A549 (cell line): ENCODE data around the gene IGF1R. TPM values are rescaled to one million over a fixed set of nuclear protein-coding genes. Genes with fewer than 3 reads are reported as not detected.
A peak's percentile ranks its signal among the peaks of the same experiment; 100 is the strongest.

Experiments
- ATAC-seq, 2 experiments: fragments of 200-7000 bp in 1 of 2; fragments of >200 bp in 1 of 2; cut with Nextera tagmentation in 1 of 2; cut with Tn5 transposase in 1 of 2; 3 replicates each; pipeline versions ENCODE4 v1.8.0 to v1.9.1; 2018 to 2020; ENCODE audit warnings: mild to moderate bottlenecking in 1 of 2, moderate library complexity in 1 of 2
- CTCF ChIA-PET: fragments of 300-600 bp; sonication (Branson Sonifier 250); formaldehyde crosslinking; extraction: SDS; loops from one replicate; lab custom pipeline; 2021; ENCODE audit warnings: antibody characterized with exemption, inconsistent platforms; lab: Yijun Ruan, JAX
- POLR2A ChIA-PET: fragments of 350-600 bp; formaldehyde crosslinking; extraction: SDS; loops from one replicate; lab custom pipeline; 2021; ENCODE audit warnings: antibody characterized with exemption, inconsistent platforms; lab: Yijun Ruan, JAX
- DNase-seq, 2 experiments: peaks; one replicate each; pipeline versions ENCODE4 v3.0.0 to v3.0.0-alpha.2; 2011 to 2016; ENCODE audit warnings: low read depth in 1 of 2, low spot score in 1 of 2
- FAIRE-seq: peaks from 2 replicates; lab custom pipeline; 2011; peaks lifted over from hg19 to GRCh38; lab: Jason Lieb, UNC
- H3K27ac ChIP-seq, 2 experiments: fragments of >200 bp; sonication (Bioruptor Twin); formaldehyde crosslinking; 3 replicates each; pipeline ENCODE4 v1.5.1; 2016 to 2017
- H3K4me1 ChIP-seq: fragments of >200 bp; sonication (Bioruptor Twin); formaldehyde crosslinking; 3 replicates; pipeline ENCODE4 v1.6.1; 2016
- H3K4me2 ChIP-seq: fragments of >200 bp; sonication (Bioruptor Twin); formaldehyde crosslinking; 3 replicates; pipeline ENCODE4 v1.6.1; 2016
- H3K4me3 ChIP-seq: fragments of >200 bp; sonication (Bioruptor Twin); formaldehyde crosslinking; 3 replicates; pipeline ENCODE4 v1.5.1; 2016
- H3K9me3 ChIP-seq: fragments of >200 bp; sonication (Bioruptor Twin); formaldehyde crosslinking; 3 replicates; pipeline ENCODE4 v1.6.1; 2016
- ATOH8 ChIP-seq: fragments of 250-450 bp; sonication (Bioruptor Pico); IDR thresholded peaks from 2 replicates; pipeline ENCODE4 v1.5.0; 2020; ENCODE audit warnings: low read depth, mild to moderate bottlenecking, moderate library complexity
- BCL3 ChIP-seq: fragments of >200 bp; sonication (Bioruptor Twin); formaldehyde crosslinking; IDR thresholded peaks from 3 replicates; pipeline ENCODE4 v1.6.1; 2016
- BHLHE40 ChIP-seq: IDR thresholded peaks from 2 replicates; pipeline ENCODE4 v1.6.1; 2012; ENCODE audit warnings: low read depth, low read length, inconsistent platforms
- CBX8 ChIP-seq: fragments of 200-600 bp; sonication (generic); IDR thresholded peaks from 2 replicates; pipeline ENCODE4 v1.6.1; 2016
- CEBPB ChIP-seq, 2 experiments: fragments of >200 bp in 1 of 2; sonication (Bioruptor Twin) in 1 of 2; formaldehyde crosslinking in 1 of 2; IDR thresholded peaks; 2 replicates each; pipeline ENCODE4 v1.6.1; 2012 to 2016
- CHD2 ChIP-seq: fragments of 150-350 bp; IDR thresholded peaks from 2 replicates; pipeline ENCODE4 v1.6.1; 2014; ENCODE audit warnings: low read length; ENCODE audit not compliant: partially characterized antibody
- CHD4 ChIP-seq: fragments of 200-600 bp; sonication (generic); IDR thresholded peaks from 2 replicates; pipeline ENCODE4 v1.6.1; 2016; ENCODE audit warnings: antibody characterized with exemption, mild to moderate bottlenecking, borderline replicate concordance
- EP300 ChIP-seq, 2 experiments: fragments of >200 bp; sonication (Bioruptor Twin); formaldehyde crosslinking; IDR thresholded peaks; 2 replicates in 1 of 2; 3 replicates in 1 of 2; pipeline ENCODE4 v1.6.1; 2016 to 2017
- ESRRA ChIP-seq: fragments of 150-350 bp; IDR thresholded peaks from 2 replicates; pipeline ENCODE4 v1.6.1; 2014; ENCODE audit warnings: mild to moderate bottlenecking, low read length, borderline replicate concordance
- FOSB ChIP-seq: fragments of 250-450 bp; sonication (Bioruptor Pico); IDR thresholded peaks from 2 replicates; pipeline ENCODE4 v1.5.0; 2020; ENCODE audit warnings: mild to moderate bottlenecking, moderate library complexity
- FOSL2 ChIP-seq, 2 experiments: fragments of 450-650 bp in 1 of 2; fragments of >200 bp in 1 of 2; sonication (Bioruptor Twin) in 1 of 2; formaldehyde crosslinking; IDR thresholded peaks; 2 replicates each; pipeline versions ENCODE4 v1.5.0 to v1.6.1; 2016 to 2020; ENCODE audit warnings: mild to moderate bottlenecking in 1 of 2, moderate library complexity in 1 of 2
- GATA3 ChIP-seq: IDR thresholded peaks from 2 replicates; pipeline ENCODE4 v1.6.1; 2012; ENCODE audit warnings: borderline replicate concordance
- HMGXB4 ChIP-seq: fragments of 250-450 bp; sonication (Bioruptor Pico); IDR thresholded peaks from 2 replicates; pipeline ENCODE4 v1.5.0; 2021; ENCODE audit warnings: mild to moderate bottlenecking, moderate library complexity, borderline replicate concordance
- HOXA7 ChIP-seq: fragments of 250-450 bp; sonication (Bioruptor Pico); IDR thresholded peaks from 2 replicates; pipeline ENCODE4 v1.5.0; 2020; ENCODE audit warnings: mild to moderate bottlenecking, moderate library complexity
- HOXB13 ChIP-seq: fragments of 250-450 bp; sonication (Bioruptor Pico); IDR thresholded peaks from 2 replicates; pipeline ENCODE4 v1.5.0; 2020; ENCODE audit warnings: low read depth, mild to moderate bottlenecking, moderate library complexity
- HOXB5 ChIP-seq: fragments of 250-450 bp; sonication (Bioruptor Pico); IDR thresholded peaks from 2 replicates; pipeline ENCODE4 v1.5.0; 2020; ENCODE audit warnings: mild to moderate bottlenecking, moderate library complexity
- JUN ChIP-seq, 2 experiments: fragments of >200 bp; sonication (Bioruptor Twin); formaldehyde crosslinking; IDR thresholded peaks; 2 replicates in 1 of 2; 3 replicates in 1 of 2; pipeline ENCODE4 v1.6.1; 2016 to 2017
- JUNB ChIP-seq: fragments of >200 bp; sonication (Bioruptor Twin); formaldehyde crosslinking; IDR thresholded peaks from 2 replicates; pipeline ENCODE4 v1.6.1; 2016
- KDM5A ChIP-seq: fragments of 200-600 bp; sonication (generic); IDR thresholded peaks from 2 replicates; pipeline ENCODE4 v1.6.1; 2016; ENCODE audit warnings: antibody characterized with exemption, mild to moderate bottlenecking
- MAX ChIP-seq: IDR thresholded peaks from 2 replicates; pipeline ENCODE4 v1.6.1; 2012
- MYC ChIP-seq: IDR thresholded peaks from 2 replicates; pipeline ENCODE4 v1.6.1; 2012; ENCODE audit warnings: mild to moderate bottlenecking, inconsistent platforms, low read length, improper control_type of control experiment, borderline replicate concordance
- NFE2L2 ChIP-seq: fragments of 150-350 bp; conservative IDR thresholded peaks from 2 replicates; pipeline ENCODE4 v1.6.1; 2014; ENCODE audit warnings: low read length
- NR3C1 ChIP-seq: fragments of >200 bp; sonication (Bioruptor Twin); formaldehyde crosslinking; IDR thresholded peaks from 3 replicates; pipeline ENCODE4 v1.6.1; 2017
- PHF8 ChIP-seq: fragments of 200-600 bp; sonication (generic); IDR thresholded peaks from 2 replicates; pipeline ENCODE4 v1.6.1; 2016; ENCODE audit warnings: low read depth, mild to moderate bottlenecking, antibody characterized with exemption, moderate library complexity, borderline replicate concordance
- POLR2AphosphoS2 ChIP-seq: conservative IDR thresholded peaks from 2 replicates; pipeline ENCODE4 v1.6.1; 2012; ENCODE audit warnings: low read length, improper control_type of control experiment, inconsistent platforms
- RAD21 ChIP-seq, 2 experiments: fragments of >200 bp in 1 of 2; sonication (Bioruptor Twin) in 1 of 2; formaldehyde crosslinking in 1 of 2; IDR thresholded peaks in 1 of 2; conservative IDR thresholded peaks in 1 of 2; 2 replicates in 1 of 2; 3 replicates in 1 of 2; pipeline ENCODE4 v1.6.1; 2012 to 2018; ENCODE audit warnings: inconsistent platforms in 1 of 2
- RARB ChIP-seq: fragments of 250-450 bp; sonication (Bioruptor Pico); IDR thresholded peaks from 2 replicates; pipeline ENCODE4 v1.8.0; 2021; ENCODE audit warnings: mild to moderate bottlenecking, moderate library complexity
- RFX5 ChIP-seq: fragments of 450-650 bp; IDR thresholded peaks from 2 replicates; pipeline ENCODE4 v1.7.1; 2014; ENCODE audit warnings: antibody characterized with exemption, mild to moderate bottlenecking, moderate library complexity
- RNF2 ChIP-seq: fragments of 200-600 bp; sonication (generic); IDR thresholded peaks from 2 replicates; pipeline ENCODE4 v1.6.1; 2016; ENCODE audit warnings: low read depth, mild to moderate bottlenecking, antibody characterized with exemption, moderate library complexity, borderline replicate concordance
- SREBF2 ChIP-seq: fragments of 450-650 bp; IDR thresholded peaks from 2 replicates; pipeline ENCODE4 v1.6.1; 2014; ENCODE audit warnings: mild to moderate bottlenecking, moderate library complexity
- TP53 ChIP-seq: fragments of 250-450 bp; sonication (Bioruptor Pico); IDR thresholded peaks from 2 replicates; pipeline ENCODE4 v1.5.0; 2021; ENCODE audit warnings: mild to moderate bottlenecking, moderate library complexity
- ZNF302 ChIP-seq: fragments of 250-450 bp; sonication (Bioruptor Pico); IDR thresholded peaks from 2 replicates; pipeline ENCODE4 v1.9.0; 2021; ENCODE audit warnings: inconsistent platforms, mild to moderate bottlenecking, moderate library complexity
- WGBS: methylation state at CpG from one replicate; pipeline ENCODE4 v1.1.6; 2017; ENCODE audit errors: missing lambda C conversion rate; 5-methylcytosine and 5-hydroxymethylcytosine counted together
- polyA plus RNA-seq, 4 experiments: library from polyadenylated mRNA; depleted of rRNA in 3 of 4; stranded (reverse); fragments of >200 nt; fragmentation: RNase III in 1 of 4; extraction: RNeasy Plus Mini Kit Qiagen cat#74134 plus additional on column Dnase treatment in 1 of 4; gene quantifications; 2 replicates in 3 of 4; 3 replicates in 1 of 4; pipeline ENCODE4 v1.2.3, GENCODE V29; 2011 to 2017

The IGF1R gene
- polyA plus RNA-seq, 2 of the 4 experiments (the other 2 are of a cell fraction): 42.6 to 69.5 TPM

GRCh38 chr15:98842192-98842972 lies 194.0 kb downstream of the IGF1R start:
- POLR2A ChIA-PET: no interaction called here
- Histone ChIP-seq H3K4me2 (peak overlapping the region; percentile 91), H3K4me3 (peak overlapping the region; percentile 32; the same call in 1 of the 3 replicates), H3K27ac (peak overlapping the region; percentile 54 to 74), H3K9me3 (0 out of 3 replicates have a peak, but pooled peaks cover under 1% of the 10 kb centered on the region), H3K4me1 (peaks cover 66% of the 10 kb centered on the region)
- CTCF ChIA-PET: interaction anchor here (0.8 to 1.7 kb wide), 6 partner anchors 30 to 323 kb away, joined by 3 to 5 read pairs (median 4); no protein-coding TSS in a partner anchor
- WGBS: 54% methylated on average over 6 of the region's 6 CpGs
- peak in 1 of 2 experiments; percentile 16; a peak in 3 of 6 replicates for ATAC-seq
- TF ChIP-seq POLR2AphosphoS2 (0 out of 2 replicates have a peak, but pooled peaks have one; percentile 68), KDM5A (no peak)
- DNase-seq: no peak
- peak; percentile 83 for FAIRE-seq

- WGBS: 11% methylated on average over 4 of the region's 4 CpGs
These were observed 194.6 kb downstream of the IGF1R start for GRCh38 chr15:98842973-98843285.

More at GRCh38 chr15:98842973-98843285, 194.6 kb downstream of the IGF1R start:
- H3K9me3 ChIP-seq: no peaks in the 10 kb centered on the region
- POLR2A ChIA-PET: no interaction called here
- FAIRE-seq (no peak), ATAC-seq (peak in 1 of 2 experiments; percentile 6; a peak in 2 of 6 replicates), DNase-seq (peak in 1 of 2 experiments; percentile 63)
- peaks cover 71% of the 10 kb centered on the region for H3K4me1 ChIP-seq
- peak overlapping the region; percentile 54 to 74 for H3K27ac ChIP-seq
- peak overlapping the region; percentile 32; the same call in 2 of the 3 replicates for H3K4me3 ChIP-seq
- CTCF ChIA-PET: interaction anchor here (0.6 to 1.7 kb wide), 4 partner anchors 34 to 324 kb away, joined by 3 to 4 read pairs (median 3); no protein-coding TSS in a partner anchor
- H3K4me2 ChIP-seq: peak overlapping the region; percentile 91
- TF ChIP-seq CEBPB (IDR thresholded peaks at IDR 0.05) (peak; percentile 78 to 86; a peak in 3 of 4 replicates), TP53 (no peak), ZNF302 (CRISPR knock-in tag) (no peak), CBX8 (no peak), RAD21 (conservative IDR thresholded peaks at IDR 0.05 in 1 of 2, IDR thresholded peaks at IDR 0.05 in 1 of 2) (no peak), SREBF2 (no peak), MAX (peak; percentile 63), HOXB13 (CRISPR knock-in tag) (no peak), HOXB5 (no peak), HMGXB4 (no peak), FOSL2 (IDR thresholded peaks at IDR 0.05) (no peak), FOSL2 (CRISPR knock-in tag; IDR thresholded peaks at IDR 0.05) (no peak), MYC (no peak), JUN (IDR thresholded peaks at IDR 0.05) (peak in 1 of 2 experiments; percentile 35; a peak in 1 of 5 replicates), FOSB (CRISPR knock-in tag) (no peak), RARB (CRISPR knock-in tag) (no peak), CHD4 (no peak), RNF2 (no peak), HOXA7 (CRISPR knock-in tag) (0 out of 2 replicates have a peak, but pooled peaks have one; percentile 17), POLR2AphosphoS2 (no peak), BCL3 (no peak), NFE2L2 (no peak), RFX5 (no peak), KDM5A (no peak), CHD2 (no peak), EP300 (IDR thresholded peaks at IDR 0.05) (peak in 1 of 2 experiments; percentile 33; a peak in 1 of 5 replicates), PHF8 (no peak), BHLHE40 (no peak), ATOH8 (CRISPR knock-in tag) (no peak), JUNB (no peak; the same call in 1 of the 2 replicates), GATA3 (peak; percentile 21; the same call in 1 of the 2 replicates), NR3C1 (no peak), ESRRA (no peak)
